ENCODE results near the gene CCDC144A.
"Not testable (repeated sequence)": the region's sequence is repeated elsewhere in the genome, so short reads cannot be mapped to it uniquely, and the experiment has no call there.

Gene CCDC144A

DNA sequence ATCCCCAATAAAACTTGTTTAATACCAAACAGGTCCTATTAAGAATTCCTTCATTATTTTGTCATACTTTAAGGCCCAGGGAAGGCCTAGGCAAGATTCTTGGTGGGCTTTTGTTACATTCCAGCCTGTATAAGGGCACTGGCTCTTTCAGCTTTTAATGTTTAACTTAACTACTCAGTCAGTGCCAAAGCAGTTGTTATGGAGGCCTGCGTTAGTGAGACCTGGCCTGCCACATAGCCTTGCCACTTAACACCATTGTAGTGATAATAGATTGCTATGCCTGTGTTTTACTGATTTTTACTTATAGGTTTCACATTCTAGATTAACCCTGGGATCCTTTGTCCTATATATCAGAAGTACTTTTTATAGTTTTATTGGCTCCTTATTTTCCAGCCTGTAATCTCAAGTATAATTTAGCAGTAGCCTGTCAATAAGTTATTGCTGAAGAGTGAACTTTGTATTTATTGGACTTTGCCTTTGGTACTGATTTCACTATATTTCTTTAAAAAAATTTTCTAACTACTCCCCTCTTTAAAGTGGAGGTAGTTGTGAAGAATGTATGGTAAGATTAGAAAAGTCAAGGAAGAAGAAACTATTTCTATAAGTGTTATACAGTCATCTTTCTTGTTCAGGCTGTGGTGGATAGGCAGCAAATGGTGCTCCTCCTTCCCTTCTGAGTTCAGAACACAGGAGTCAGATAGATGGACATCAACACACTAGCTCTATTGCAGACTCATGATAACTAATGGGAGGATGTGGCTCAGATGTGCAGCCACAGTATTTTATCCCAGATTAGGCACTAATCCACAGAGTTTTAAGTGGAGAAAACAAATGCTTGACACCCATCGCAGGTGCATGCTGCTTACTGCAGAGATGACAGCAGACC lies 78.5 kb downstream of the CCDC144A start:
- not testable (repeated sequence) for DNase-seq; H3K4me3 ChIP-seq (ENCODE audit: low read length); H3K27me3 ChIP-seq (replicated peaks; ENCODE audit: insufficient read depth, low read length); H3K27ac ChIP-seq (ENCODE audit: low read length); H3F3A ChIP-seq (ENCODE audit: insufficient read depth, low read length); H2AFZ ChIP-seq (ENCODE audit: low read length); H4K20me1 ChIP-seq (ENCODE audit: insufficient read depth, low read length); H3K4me2 ChIP-seq (ENCODE audit: low read depth, low read length); H3K9ac ChIP-seq (ENCODE audit: low read length); H3K4me1 ChIP-seq (ENCODE audit: low read length); H3K9me2 ChIP-seq (replicated peaks; ENCODE audit: insufficient read depth, low read length); H3K9me3 ChIP-seq (replicated peaks; ENCODE audit: insufficient read depth, low read length); H3K79me2 ChIP-seq (ENCODE audit: low read length); H3K36me3 ChIP-seq (replicated peaks; ENCODE audit: insufficient read depth, low read length)

DNA sequence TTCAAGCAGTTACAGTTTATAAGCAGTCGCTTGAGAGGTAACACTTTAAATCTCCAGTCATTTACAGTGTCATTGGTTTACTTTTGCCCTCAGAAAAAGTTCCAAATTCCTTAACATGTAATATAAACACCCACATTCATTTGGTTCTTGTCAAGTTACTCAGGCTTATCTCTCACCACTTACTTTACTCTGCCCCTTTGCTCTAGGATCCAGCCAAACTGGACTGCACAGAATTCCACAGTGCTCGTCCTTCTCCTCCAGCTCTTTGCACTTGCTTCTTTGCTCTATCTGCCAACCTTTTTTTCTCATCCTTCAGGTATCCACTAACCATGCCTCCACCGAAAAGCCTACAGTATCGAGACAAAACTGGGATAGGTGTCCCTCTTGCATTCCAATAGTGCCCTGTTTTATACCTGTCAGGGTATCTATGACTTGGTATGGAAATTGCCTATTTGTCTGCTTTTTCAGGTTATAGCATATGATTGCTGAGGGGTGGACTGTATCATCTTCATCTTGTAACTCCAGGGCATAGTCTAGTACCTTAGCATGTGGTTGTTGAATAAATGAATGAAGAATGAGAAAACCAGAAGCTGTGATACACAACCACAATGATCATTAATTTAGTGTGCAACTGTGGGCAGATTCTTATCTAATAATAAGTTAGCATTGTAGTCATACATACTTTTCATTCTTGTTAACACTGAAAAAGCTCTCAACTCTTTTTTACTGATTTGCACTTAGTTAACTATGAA lies 82.5 kb downstream of the CCDC144A start:
- H3K4me3 ChIP-seq (ENCODE audit: low read length); H3K27me3 ChIP-seq (replicated peaks; ENCODE audit: insufficient read depth, low read length); H3K27ac ChIP-seq (ENCODE audit: low read length); H3K79me2 ChIP-seq (ENCODE audit: low read length); H3K4me1 ChIP-seq (ENCODE audit: low read length); H4K20me1 ChIP-seq (ENCODE audit: insufficient read depth, low read length); H3K9ac ChIP-seq (ENCODE audit: low read length); H3K9me2 ChIP-seq (replicated peaks; ENCODE audit: insufficient read depth, low read length); H2AFZ ChIP-seq (ENCODE audit: low read length); H3K9me3 ChIP-seq (replicated peaks; ENCODE audit: insufficient read depth, low read length); H3K36me3 ChIP-seq (replicated peaks; ENCODE audit: insufficient read depth, low read length); DNase-seq; H3K4me2 ChIP-seq (ENCODE audit: low read depth, low read length); H3F3A ChIP-seq (ENCODE audit: insufficient read depth, low read length): not testable (repeated sequence)

DNA sequence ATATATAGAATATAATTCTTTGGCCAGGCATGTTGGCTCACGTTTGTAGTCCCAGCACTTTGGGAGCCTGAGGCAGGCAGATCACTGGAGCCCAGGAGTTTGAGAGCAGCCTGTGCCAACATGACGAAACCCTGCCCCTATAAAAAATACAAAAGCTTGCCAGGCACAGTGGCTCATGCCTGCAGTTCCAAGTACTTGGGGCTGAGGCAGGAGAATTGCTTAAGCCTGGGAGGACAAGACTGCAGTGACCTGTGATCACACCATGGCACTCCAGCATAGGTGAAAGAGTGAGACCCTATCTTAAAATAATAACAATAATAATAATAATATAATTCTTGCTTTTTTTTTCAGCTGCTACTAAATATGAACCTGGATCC lies 83.1 kb downstream of the CCDC144A start:
- not testable (repeated sequence) for H3K4me2 ChIP-seq (ENCODE audit: low read depth, low read length); H3K36me3 ChIP-seq (replicated peaks; ENCODE audit: insufficient read depth, low read length); H3K4me3 ChIP-seq (ENCODE audit: low read length); H3K9me3 ChIP-seq (replicated peaks; ENCODE audit: insufficient read depth, low read length); H3K27me3 ChIP-seq (replicated peaks; ENCODE audit: insufficient read depth, low read length); H2AFZ ChIP-seq (ENCODE audit: low read length); H3F3A ChIP-seq (ENCODE audit: insufficient read depth, low read length); H3K79me2 ChIP-seq (ENCODE audit: low read length); H3K4me1 ChIP-seq (ENCODE audit: low read length); H3K27ac ChIP-seq (ENCODE audit: low read length); H3K9ac ChIP-seq (ENCODE audit: low read length); H4K20me1 ChIP-seq (ENCODE audit: insufficient read depth, low read length); H3K9me2 ChIP-seq (replicated peaks; ENCODE audit: insufficient read depth, low read length); DNase-seq

DNA sequence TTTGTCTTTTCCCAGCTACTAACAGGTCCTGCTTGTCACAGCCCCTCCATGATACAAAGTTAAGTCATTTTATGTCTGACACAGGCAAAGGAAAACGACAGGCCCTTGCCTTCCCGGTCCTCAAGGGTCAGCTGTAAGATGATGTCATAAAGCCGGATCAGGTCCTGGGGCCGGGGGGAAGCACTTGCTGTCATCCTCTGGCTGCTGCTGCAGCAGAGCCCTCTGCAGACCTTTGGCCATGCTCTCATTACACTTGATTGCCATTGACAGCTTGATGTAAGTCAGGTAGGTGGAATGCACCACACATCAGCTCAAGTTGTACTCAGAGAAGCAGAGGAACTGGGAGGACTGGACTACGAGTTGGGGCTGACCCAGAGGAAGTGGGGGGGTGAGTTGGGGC lies 97.8 kb downstream of the CCDC144A start:
- H2AFZ ChIP-seq (ENCODE audit: low read length); H3K9me3 ChIP-seq (replicated peaks; ENCODE audit: insufficient read depth, low read length); H3K4me2 ChIP-seq (ENCODE audit: low read depth, low read length); H3K4me1 ChIP-seq (ENCODE audit: low read length); H3K27ac ChIP-seq (ENCODE audit: low read length); H3K36me3 ChIP-seq (replicated peaks; ENCODE audit: insufficient read depth, low read length); H3F3A ChIP-seq (ENCODE audit: insufficient read depth, low read length); H4K20me1 ChIP-seq (ENCODE audit: insufficient read depth, low read length); H3K27me3 ChIP-seq (replicated peaks; ENCODE audit: insufficient read depth, low read length); H3K4me3 ChIP-seq (ENCODE audit: low read length); H3K9me2 ChIP-seq (replicated peaks; ENCODE audit: insufficient read depth, low read length); H3K9ac ChIP-seq (ENCODE audit: low read length); H3K79me2 ChIP-seq (ENCODE audit: low read length); DNase-seq: not testable (repeated sequence)

DNA sequence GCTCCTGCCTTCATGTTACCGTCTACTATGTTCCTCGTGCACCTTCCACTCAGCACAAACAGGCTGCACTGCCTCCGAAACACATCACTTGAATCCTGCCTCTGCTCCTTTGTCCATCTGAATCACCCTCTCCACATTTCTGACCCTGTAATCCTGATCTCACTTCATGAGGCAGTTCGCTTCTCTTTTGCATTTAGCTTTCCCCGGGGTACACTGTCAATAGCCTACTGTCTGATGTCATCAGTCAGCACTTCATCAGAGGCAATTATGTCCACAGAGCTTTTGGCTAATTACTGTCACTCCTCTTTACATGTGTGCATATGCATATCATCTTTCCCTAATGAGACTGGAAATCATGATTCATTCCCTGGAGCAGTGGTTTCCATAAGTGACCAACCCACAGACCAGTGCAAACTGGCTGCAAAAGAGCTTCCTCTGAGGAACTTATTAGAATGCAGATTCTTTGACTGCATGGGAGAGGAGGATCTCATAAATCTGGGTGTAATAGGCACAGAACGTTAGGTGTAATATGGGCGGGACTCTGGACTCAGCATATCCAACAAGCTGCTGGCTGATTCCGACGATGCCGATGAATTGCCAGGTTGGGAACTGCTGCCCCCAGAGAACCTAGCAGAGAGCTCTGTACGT lies 99.0 kb downstream of the CCDC144A start:
- not testable (repeated sequence) for H3K27ac ChIP-seq (ENCODE audit: low read length); H3K9me3 ChIP-seq (replicated peaks; ENCODE audit: insufficient read depth, low read length); H3K79me2 ChIP-seq (ENCODE audit: low read length); H3K4me1 ChIP-seq (ENCODE audit: low read length); H4K20me1 ChIP-seq (ENCODE audit: insufficient read depth, low read length); H3K27me3 ChIP-seq (replicated peaks; ENCODE audit: insufficient read depth, low read length); H2AFZ ChIP-seq (ENCODE audit: low read length); DNase-seq; H3K36me3 ChIP-seq (replicated peaks; ENCODE audit: insufficient read depth, low read length); H3K4me3 ChIP-seq (ENCODE audit: low read length); H3K4me2 ChIP-seq (ENCODE audit: low read depth, low read length); H3K9me2 ChIP-seq (replicated peaks; ENCODE audit: insufficient read depth, low read length); H3K9ac ChIP-seq (ENCODE audit: low read length); H3F3A ChIP-seq (ENCODE audit: insufficient read depth, low read length)

DNA sequence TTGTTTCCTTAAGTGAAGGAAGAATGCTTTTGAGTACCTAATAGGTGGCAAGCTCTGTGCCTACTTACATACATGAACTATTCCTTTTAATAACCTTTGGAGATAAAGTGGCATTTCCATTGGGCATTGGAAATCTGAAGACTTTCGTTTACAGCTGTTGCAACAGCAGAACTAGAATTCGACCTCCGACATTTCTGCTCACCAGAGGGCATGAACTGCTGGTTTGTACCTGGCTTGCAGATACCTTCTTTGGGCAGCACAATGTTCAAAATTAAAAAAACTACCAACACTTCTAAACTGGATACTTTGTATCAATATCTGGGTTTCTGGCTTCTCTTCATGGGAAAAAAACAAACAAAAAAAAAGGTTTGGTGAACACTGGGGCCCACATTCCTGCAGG lies 99.6 kb downstream of the CCDC144A start:
- not testable (repeated sequence) for H3K9me2 ChIP-seq (replicated peaks; ENCODE audit: insufficient read depth, low read length); H3K79me2 ChIP-seq (ENCODE audit: low read length); H3K4me1 ChIP-seq (ENCODE audit: low read length)

DNA sequence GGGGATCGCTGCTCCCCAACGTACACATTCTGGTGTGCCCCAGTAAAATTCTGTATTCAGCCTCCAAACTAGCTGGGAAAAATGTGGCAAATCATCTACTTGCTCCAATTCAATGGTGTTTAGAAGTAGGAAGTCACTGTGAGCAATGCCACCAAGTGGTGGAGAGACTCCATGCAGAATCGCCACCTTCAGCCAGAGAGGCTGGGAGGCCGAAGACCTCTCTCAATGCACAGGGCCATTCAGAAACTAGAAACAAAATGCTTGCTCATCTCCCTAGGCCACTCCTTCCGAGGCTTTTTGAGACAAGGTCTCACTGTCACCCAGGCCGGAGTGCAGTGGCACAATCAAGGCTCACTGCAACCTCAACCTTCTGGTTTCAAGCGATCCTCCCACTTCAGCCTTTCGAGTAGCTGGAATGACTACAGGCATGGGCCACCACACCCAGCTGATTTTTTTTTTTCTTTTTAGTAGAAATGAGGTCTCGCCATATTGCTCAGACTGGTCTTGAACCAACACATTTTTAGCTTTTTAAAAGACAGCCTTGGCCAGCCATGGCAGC lies 100.4 kb downstream of the CCDC144A start:
- H3K9me3 ChIP-seq (replicated peaks; ENCODE audit: insufficient read depth, low read length); H2AFZ ChIP-seq (ENCODE audit: low read length); H3K9me2 ChIP-seq (replicated peaks; ENCODE audit: insufficient read depth, low read length); H3K27me3 ChIP-seq (replicated peaks; ENCODE audit: insufficient read depth, low read length); H3K4me3 ChIP-seq (ENCODE audit: low read length); H4K20me1 ChIP-seq (ENCODE audit: insufficient read depth, low read length); H3K4me2 ChIP-seq (ENCODE audit: low read depth, low read length); H3K36me3 ChIP-seq (replicated peaks; ENCODE audit: insufficient read depth, low read length); H3K27ac ChIP-seq (ENCODE audit: low read length); H3K4me1 ChIP-seq (ENCODE audit: low read length); H3F3A ChIP-seq (ENCODE audit: insufficient read depth, low read length); H3K9ac ChIP-seq (ENCODE audit: low read length); H3K79me2 ChIP-seq (ENCODE audit: low read length): not testable (repeated sequence)
- DNase-seq = peak; percentile 21

More for the DNA sequence above, 99.6 kb downstream of the CCDC144A start:
- H3K27me3 ChIP-seq (replicated peaks; ENCODE audit: insufficient read depth, low read length); H3F3A ChIP-seq (ENCODE audit: insufficient read depth, low read length); H3K36me3 ChIP-seq (replicated peaks; ENCODE audit: insufficient read depth, low read length); H3K4me2 ChIP-seq (ENCODE audit: low read depth, low read length); H3K27ac ChIP-seq (ENCODE audit: low read length); H3K9me3 ChIP-seq (replicated peaks; ENCODE audit: insufficient read depth, low read length); DNase-seq; H4K20me1 ChIP-seq (ENCODE audit: insufficient read depth, low read length); H3K4me3 ChIP-seq (ENCODE audit: low read length); H3K9ac ChIP-seq (ENCODE audit: low read length); H2AFZ ChIP-seq (ENCODE audit: low read length): not testable (repeated sequence)

Data from MM.1S (cell line).